Embryonic facial prominence (tissue), 1 donor: ENCODE measurements around the gene PTPN11.
"Not testable (repeated sequence)": the region's sequence is repeated elsewhere in the genome, so short reads cannot be mapped to it uniquely, and the experiment has no call there.

Experiments
- DNase-seq: peaks from one replicate; pipeline ENCODE4 v3.0.0-alpha.2; 2016; ENCODE audit errors: extremely low spot score

The PTPN11 gene

GRCh38 chr12:112448165-112448564 is 29.4 kb downstream of the PTPN11 start:
- not testable (repeated sequence) for DNase-seq

- no peak for DNase-seq
These were observed 32.0 kb downstream of the PTPN11 start for GRCh38 chr12:112450725-112451124.

- no peak for DNase-seq
These were observed 37.3 kb downstream of the PTPN11 start for GRCh38 chr12:112456029-112456428.

- not testable (repeated sequence) for DNase-seq
These were observed 38.4 kb downstream of the PTPN11 start for GRCh38 chr12:112457142-112457541.

- DNase-seq: no peak
These were observed 39.6 kb downstream of the PTPN11 start for GRCh38 chr12:112458330-112458729.

GRCh38 chr12:112458751-112459150 is 40.0 kb downstream of the PTPN11 start:
- no peak for DNase-seq

- no peak for DNase-seq
These were observed 44.7 kb downstream of the PTPN11 start for GRCh38 chr12:112463478-112463877.

GRCh38 chr12:112464605-112465004 is 45.9 kb downstream of the PTPN11 start:
- no peak for DNase-seq

GRCh38 chr12:112466011-112466422 is 47.3 kb downstream of the PTPN11 start:
- DNase-seq: no peak

- no peak for DNase-seq
These were observed 48.1 kb downstream of the PTPN11 start for GRCh38 chr12:112466835-112467234.

- no peak for DNase-seq
These were observed 49.3 kb downstream of the PTPN11 start for GRCh38 chr12:112468046-112468445.

GRCh38 chr12:112473056-112473455 is 54.3 kb downstream of the PTPN11 start:
- DNase-seq: no peak

GRCh38 chr12:112479413-112479812 is 60.7 kb downstream of the PTPN11 start:
- DNase-seq: no peak

- no peak for DNase-seq
These were observed 62.2 kb downstream of the PTPN11 start for GRCh38 chr12:112480931-112481330.

- no peak for DNase-seq
These were observed 64.0 kb downstream of the PTPN11 start for GRCh38 chr12:112482733-112483132.

- DNase-seq: no peak
These were observed 67.6 kb downstream of the PTPN11 start for GRCh38 chr12:112486361-112486760.

- no peak for DNase-seq
These were observed 69.6 kb downstream of the PTPN11 start for GRCh38 chr12:112488257-112488876.

GRCh38 chr12:112489456-112489855 is 70.7 kb downstream of the PTPN11 start:
- no peak for DNase-seq

GRCh38 chr12:112496496-112496895 is 77.7 kb downstream of the PTPN11 start:
- DNase-seq: no peak

- DNase-seq: no peak
These were observed 79.8 kb downstream of the PTPN11 start for GRCh38 chr12:112498580-112498979.

GRCh38 chr12:112503512-112503911 is 84.8 kb downstream of the PTPN11 start:
- DNase-seq: no peak

GRCh38 chr12:112506513-112507166 is 87.9 kb downstream of the PTPN11 start:
- no peak for DNase-seq

GRCh38 chr12:112513471-112513870 is 94.7 kb downstream of the PTPN11 start:
- no peak for DNase-seq

- no peak for DNase-seq
These were observed 95.7 kb downstream of the PTPN11 start for GRCh38 chr12:112514456-112514855.
